ENCODE measurements around the gene RNU6-9.
"Not testable (repeated sequence)": the region's sequence is repeated elsewhere in the genome, so short reads cannot be mapped to it uniquely, and the experiment has no call there.

RNU6-9 gene

GRCh38 chr19:892894-893689, at the start of gene RNU6-9, which contains the start of gene MED16:
Gene RNU6-9 (plus strand): TSS chr19:893484.
Gene MED16 (minus strand): TSS chr19:893187. CDS start chr19:891131, 2,056 bp downstream.
- DNase-seq = peak; percentile 89

- DNase-seq = no peak
These were observed 49.3 kb upstream of the RNU6-9 start for GRCh38 chr19:843836-844545.

GRCh38 chr19:844546-844971, 48.7 kb upstream of the RNU6-9 start:
- no peak for DNase-seq

DNA sequence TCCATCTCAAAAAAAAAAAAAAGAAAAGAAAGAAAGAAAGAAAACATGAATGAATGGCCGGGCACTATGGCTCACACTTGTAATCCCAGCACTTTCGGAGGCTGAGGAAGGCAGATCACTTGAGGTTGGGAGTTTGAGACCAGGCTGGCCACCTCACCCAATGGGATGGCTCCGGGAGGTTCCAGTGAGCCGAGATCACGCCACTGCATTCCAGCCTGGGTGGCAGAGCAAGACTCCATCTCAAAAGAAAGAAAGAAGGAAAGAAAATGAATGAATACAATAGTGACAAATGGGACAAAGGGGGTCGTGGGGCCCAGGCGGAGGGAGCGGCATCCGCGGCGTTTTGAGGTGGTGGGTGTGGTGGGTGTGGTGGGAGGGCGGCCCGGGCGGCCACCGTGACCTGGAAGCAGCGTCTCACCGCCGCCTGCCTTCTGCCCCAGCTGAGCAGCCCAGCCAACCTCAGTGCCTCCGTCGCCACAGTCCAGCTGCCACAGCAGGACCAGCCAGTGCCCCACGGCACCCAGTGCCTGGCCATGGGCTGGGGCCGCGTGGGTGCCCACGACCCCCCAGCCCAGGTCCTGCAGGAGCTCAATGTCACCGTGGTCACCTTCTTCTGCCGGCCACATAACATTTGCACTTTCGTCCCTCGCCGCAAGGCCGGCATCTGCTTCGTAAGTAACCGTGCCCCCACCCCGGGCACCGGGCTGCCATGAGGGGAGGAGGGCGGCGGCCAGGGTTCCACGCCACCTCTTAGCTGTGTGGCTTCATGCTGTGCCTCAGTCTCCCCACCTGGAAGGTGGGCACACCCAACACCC, 47.4 kb upstream of the RNU6-9 start:
- DNase-seq = no peak

GRCh38 chr19:848386-848921, 44.8 kb upstream of the RNU6-9 start:
- DNase-seq = no peak

DNA sequence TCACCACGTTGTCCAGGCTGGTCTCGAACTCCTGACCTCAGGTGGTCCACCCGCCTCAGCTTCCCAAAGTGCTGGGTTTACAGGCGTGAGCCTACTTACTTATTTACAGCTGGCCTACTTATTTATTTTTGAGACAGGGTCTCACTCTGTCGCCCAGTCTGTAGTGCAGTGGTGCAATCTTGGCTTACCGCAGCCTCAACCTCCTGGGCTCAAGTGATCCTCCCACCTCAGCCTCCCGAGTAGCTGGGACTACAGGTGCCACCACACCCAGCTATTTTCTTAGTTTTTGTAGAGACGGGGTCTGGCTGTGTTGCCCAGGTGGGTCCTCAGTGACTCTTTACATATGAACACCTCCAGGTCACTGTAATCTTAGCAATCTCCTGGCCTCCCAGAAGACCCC, 44.1 kb upstream of the RNU6-9 start:
- DNase-seq = not testable (repeated sequence)

GRCh38 chr19:850221-850978, 42.9 kb upstream of the RNU6-9 start:
- DNase-seq = no peak

- DNase-seq = no peak
These were observed 42.3 kb upstream of the RNU6-9 start for GRCh38 chr19:850979-851335.

- no peak for DNase-seq
These were observed 40.9 kb upstream of the RNU6-9 start, which contains the start of gene ELANE for GRCh38 chr19:852136-853013. Gene ELANE (plus strand): TSS chr19:852303. CDS start chr19:852329, 26 bp downstream.

DNA sequence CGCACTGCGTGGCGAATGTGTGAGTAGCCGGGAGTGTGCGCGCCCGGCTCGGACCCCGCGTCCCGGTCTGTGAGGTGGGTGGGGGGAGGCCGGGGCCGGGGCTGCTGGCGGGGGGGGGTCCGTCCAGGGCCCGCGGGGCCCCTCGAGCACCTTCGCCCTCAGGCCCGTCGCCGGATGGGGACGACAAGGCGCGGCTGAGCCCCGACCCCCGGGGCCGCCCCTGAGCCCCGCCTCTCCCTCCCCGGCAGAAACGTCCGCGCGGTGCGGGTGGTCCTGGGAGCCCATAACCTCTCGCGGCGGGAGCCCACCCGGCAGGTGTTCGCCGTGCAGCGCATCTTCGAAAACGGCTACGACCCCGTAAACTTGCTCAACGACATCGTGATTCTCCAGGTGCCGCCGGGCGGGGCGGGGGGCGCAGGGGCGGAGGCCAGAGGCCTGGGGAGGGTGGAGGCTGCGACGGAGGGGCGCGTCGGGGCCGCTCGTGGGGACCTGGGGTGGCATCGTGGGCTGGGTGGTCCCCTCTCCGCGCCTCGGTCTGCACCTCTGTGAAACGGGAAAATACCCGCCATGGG, 40.2 kb upstream of the RNU6-9 start:
- DNase-seq = no peak

DNA sequence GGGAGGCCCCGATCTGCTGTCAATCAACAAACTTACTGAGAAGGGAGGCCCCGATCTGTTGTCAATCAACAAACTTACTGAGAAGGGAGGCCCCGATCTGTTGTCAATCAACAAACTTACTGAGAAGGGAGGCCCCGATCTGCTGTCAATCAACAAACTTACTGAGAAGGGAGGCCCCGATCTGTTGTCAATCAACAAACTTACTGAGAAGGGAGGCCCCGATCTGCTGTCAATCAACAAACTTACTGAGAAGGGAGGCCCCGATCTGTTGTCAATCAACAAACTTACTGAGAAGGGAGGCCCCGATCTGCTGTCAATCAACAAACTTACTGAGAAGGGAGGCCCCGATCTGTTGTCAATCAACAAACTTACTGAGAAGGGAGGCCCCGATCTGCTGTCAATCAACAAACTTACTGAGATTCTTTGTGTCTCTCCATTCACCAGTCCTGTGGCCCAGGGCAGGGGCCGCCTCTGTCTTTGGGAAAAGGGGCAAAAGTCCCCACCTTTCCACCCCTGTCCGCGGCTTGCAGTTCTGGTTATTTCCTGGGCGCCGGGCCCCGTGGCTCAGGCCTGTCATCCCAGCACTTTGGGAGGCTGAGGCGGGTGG, 39.6 kb upstream of the RNU6-9 start:
- DNase-seq = not testable (repeated sequence)

DNA sequence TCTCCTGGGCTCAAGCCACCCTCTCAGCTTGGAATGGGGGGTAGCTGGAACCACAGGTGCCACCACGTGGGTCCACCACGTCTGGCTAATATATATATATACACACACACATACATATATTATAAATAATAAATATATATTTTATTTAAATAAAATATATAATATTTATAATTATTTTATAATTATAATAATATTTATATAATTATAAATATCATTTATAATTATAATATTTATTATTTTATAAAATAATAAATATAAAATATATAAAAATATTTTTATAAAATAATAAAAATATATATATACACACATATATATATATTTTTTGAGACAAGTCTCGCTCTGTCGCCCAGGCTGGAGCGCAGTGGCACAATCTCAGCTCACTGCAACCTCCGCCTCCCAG, 38.7 kb upstream of the RNU6-9 start:
- no peak for DNase-seq

- DNase-seq = no peak
These were observed 38.1 kb upstream of the RNU6-9 start for GRCh38 chr19:855142-855541.

- DNase-seq = no peak
These were observed 37.6 kb upstream of the RNU6-9 start for GRCh38 chr19:855566-856120.

GRCh38 chr19:858284-858683, 35.0 kb upstream of the RNU6-9 start:
- no peak for DNase-seq

DNA sequence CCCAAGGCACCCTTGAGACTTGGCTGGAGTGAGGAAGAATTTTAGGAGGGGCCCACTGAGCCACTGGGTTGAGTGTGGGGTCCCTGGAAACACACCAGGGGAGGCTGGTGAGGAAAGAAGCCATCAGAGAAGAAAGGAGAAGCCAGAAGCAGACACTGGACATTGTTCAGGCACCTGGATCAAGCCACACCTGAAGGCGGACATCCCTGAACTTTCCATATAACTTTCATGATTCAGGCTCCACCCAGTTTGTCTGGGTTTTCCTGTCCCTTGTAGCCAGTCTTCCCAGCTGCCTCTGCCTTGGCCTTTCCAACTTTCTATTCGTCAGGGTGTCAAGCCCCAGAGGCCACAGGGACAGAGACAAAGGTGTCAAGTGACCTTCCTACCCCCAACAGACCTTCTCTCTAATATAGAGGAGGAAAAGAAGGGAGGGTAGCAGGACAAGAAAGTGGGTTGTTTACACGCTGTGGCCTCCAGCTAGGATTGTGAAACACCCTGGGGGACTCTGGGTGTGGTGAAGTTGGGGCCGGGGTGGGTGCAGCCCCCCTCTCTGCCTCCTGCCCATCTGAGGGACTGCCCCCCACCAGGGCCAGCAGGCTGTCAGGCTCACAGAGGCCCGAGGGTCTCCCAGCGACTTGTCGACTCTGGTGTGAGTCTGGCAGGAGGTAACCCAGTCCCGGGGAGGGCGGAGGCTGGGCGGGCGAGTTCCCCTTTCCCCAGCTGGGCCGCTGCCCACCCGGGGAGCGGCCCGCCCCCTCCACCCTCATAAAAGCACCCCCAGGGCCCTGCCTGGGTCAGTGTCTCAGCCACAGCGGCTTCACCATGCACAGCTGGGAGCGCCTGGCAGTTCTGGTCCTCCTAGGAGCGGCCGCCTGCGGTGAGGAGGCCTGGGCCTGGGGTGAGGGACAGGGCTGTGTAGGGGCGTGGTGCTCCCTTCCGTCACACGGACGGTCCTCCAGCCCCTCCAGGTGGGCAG, 34.1 kb upstream of the RNU6-9 start, which contains the start of gene CFD:
CFD (plus strand) TSS at position 797 of the 976 bp plus-strand sequence; CDS start at position 823, 26 bp downstream.
- DNase-seq = no peak

- no peak for DNase-seq
These were observed 32.0 kb upstream of the RNU6-9 start for GRCh38 chr19:861141-861755.
